H1 (cell line): ENCODE results near the gene EIF2AK2. TPM values are rescaled to one million over a fixed set of nuclear protein-coding genes. Genes with fewer than 3 reads are reported as not detected.

Experiments
- CHD7 ChIP-seq: fragments of 300-600 bp; sonication (generic); IDR thresholded peaks from 2 replicates; pipeline ENCODE4 v1.7.1; 2012; ENCODE audit warnings: low read length, moderate library complexity, mild to moderate bottlenecking, inconsistent platforms; ENCODE audit not compliant: insufficient replicate concordance
- CTBP2 ChIP-seq: IDR thresholded peaks from 2 replicates; pipeline ENCODE4 v1.7.0; 2011; ENCODE audit warnings: borderline replicate concordance, mild to moderate bottlenecking, moderate library complexity, mixed read lengths, low read length; ENCODE audit not compliant: insufficient read depth, insufficient read length
- KDM5A ChIP-seq: fragments of 200-600 bp; IDR thresholded peaks from 2 replicates; pipeline ENCODE4 v1.7.1; 2012; ENCODE audit warnings: mild to moderate bottlenecking, low read length, inconsistent platforms, mixed read lengths
- POLR2A ChIP-seq, 2 experiments: IDR thresholded peaks; 1 replicate in 1 of 2; 2 replicates in 1 of 2; pipeline ENCODE4 v1.6.1; 2011; ENCODE audit warnings: low read depth in 2 of 2, low read length in 2 of 2, mild to moderate bottlenecking in 2 of 2; ENCODE audit errors: control extremely low read depth in 1 of 2
- polyA plus RNA-seq, 7 experiments: library from polyadenylated mRNA; depleted of rRNA in 3 of 7; stranded (reverse) in 5 of 7; unstranded in 2 of 7; fragments of >200 nt in 5 of 7; fragments of 200-250 nt in 2 of 7; gene quantifications; 1 replicate in 5 of 7; 2 replicates in 1 of 7; 4 replicates in 1 of 7; pipeline versions ENCODE4 v1.2.1 to v1.2.3, GENCODE V29; 2011 to 2013; ENCODE audit warnings: missing spikeins in 2 of 7, mixed read lengths in 2 of 7
- total RNA-seq: library from RNA; stranded (reverse); fragmentation: NEBNext Ultra II Directional; extraction: Animal tissue kit (Norgen Biotek cat#: 25700); gene quantifications from 2 replicates; pipeline ENCODE4 v1.2.1, GENCODE V29; 2021
- TF ChIP-seq, protein P1 (sequence below): IDR thresholded peaks from 2 replicates; pipeline ENCODE4 v1.6.1; 2011; ENCODE audit warnings: low read length, improper control_type of control experiment

The EIF2AK2 gene
- total and polyA plus RNA-seq, 2 of the 8 experiments (the other 6 are each of a cell fraction or from before 2014, with no cell fraction given) = 13.1 to 46.9 TPM

GRCh38 chr2:37190290-37190689 is 33.5 kb upstream of the EIF2AK2 start (continued):
- no peak for TF ChIP-seq CHD7
- TF ChIP-seq CTBP2 = no peak
- no peak for TF ChIP-seq KDM5A
- TF ChIP-seq, protein P1, sequence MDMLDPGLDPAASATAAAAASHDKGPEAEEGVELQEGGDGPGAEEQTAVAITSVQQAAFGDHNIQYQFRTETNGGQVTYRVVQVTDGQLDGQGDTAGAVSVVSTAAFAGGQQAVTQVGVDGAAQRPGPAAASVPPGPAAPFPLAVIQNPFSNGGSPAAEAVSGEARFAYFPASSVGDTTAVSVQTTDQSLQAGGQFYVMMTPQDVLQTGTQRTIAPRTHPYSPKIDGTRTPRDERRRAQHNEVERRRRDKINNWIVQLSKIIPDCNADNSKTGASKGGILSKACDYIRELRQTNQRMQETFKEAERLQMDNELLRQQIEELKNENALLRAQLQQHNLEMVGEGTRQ = no peak
- TF ChIP-seq POLR2A (IDR thresholded peaks at IDR 0.05; ENCODE audit: control extremely low read depth in 1 of 2, low read depth in 2 of 2, low read length in 2 of 2) = no peak
